Mucosa of stomach (tissue), 1 donor: ENCODE data around the gene YBX3.
A peak's percentile ranks its signal among the peaks of the same experiment; 100 is the strongest.

Experiments
- H3K27me3 ChIP-seq: one replicate; pipeline ENCODE4 v1.7.0; 2013; ENCODE audit warnings: mild to moderate bottlenecking, low read length; ENCODE audit not compliant: control insufficient read depth, insufficient read depth
- H3K36me3 ChIP-seq: one replicate; pipeline ENCODE4 v1.7.0; 2013; ENCODE audit warnings: low read length; ENCODE audit not compliant: control insufficient read depth, insufficient read depth
- H3K4me1 ChIP-seq: one replicate; pipeline ENCODE4 v1.7.0; 2013; ENCODE audit warnings: mild to moderate bottlenecking, low read length; ENCODE audit not compliant: control insufficient read depth, insufficient read depth
- H3K4me3 ChIP-seq: one replicate; pipeline ENCODE4 v1.7.0; 2013; ENCODE audit warnings: low read length
- H3K9ac ChIP-seq: one replicate; pipeline ENCODE4 v1.7.0; 2013; ENCODE audit warnings: mild to moderate bottlenecking, low read length, moderate library complexity
- H3K9me3 ChIP-seq: one replicate; pipeline ENCODE4 v1.7.0; 2013; ENCODE audit warnings: mild to moderate bottlenecking, low read length, moderate library complexity; ENCODE audit not compliant: control insufficient read depth
- donor health status: Pancreatic carcinoma.

The YBX3 gene

DNA sequence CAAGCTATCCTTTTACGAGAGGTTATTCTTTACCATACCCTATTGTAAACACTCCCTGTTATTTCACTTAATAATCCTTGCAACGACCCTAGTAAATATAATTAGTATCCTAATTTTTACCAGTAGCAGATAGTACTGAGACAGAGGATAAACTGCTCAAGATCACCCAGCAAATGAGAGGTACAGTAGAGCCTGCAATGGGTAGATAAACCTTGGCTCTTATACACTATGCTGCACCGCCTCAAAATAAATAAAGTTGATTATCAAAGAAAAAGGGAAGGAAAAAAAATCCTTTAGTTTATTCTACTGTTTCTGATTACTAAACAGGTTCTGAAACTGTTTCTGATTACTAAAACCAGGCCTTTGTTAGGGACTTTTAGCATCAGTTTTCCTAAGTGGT, 22.5 kb downstream of the YBX3 start:
- no peak overlapping the region for H3K9ac ChIP-seq
- no peaks in the 10 kb centered on the region for H3K4me1 ChIP-seq
- no peaks in the 10 kb centered on the region for H3K36me3 ChIP-seq
- H3K9me3 ChIP-seq, result no peaks in the 10 kb centered on the region
- no peaks in the 10 kb centered on the region for H3K27me3 ChIP-seq
- H3K4me3 ChIP-seq, result no peak overlapping the region

DNA sequence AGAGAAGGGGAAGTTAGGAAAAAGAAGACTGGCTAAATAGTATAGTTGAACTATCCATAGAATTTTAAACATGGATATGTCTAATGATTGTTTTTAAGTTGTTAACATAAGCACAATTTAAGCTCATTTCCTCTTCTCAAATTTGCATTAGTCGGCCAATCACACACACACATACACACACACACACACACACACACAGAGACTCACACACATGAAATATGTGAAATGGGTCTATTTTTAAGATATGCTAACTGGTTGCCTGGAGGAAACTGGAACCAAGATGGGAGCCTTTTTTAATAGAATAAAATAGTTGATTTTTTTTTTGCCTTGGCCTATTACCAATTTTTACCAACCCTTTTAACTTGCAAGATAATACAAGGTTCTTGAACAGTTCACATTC, 25.3 kb downstream of the YBX3 start:
- Histone ChIP-seq H3K9ac (no peak overlapping the region), H3K27me3 (no peaks in the 10 kb centered on the region), H3K4me3 (no peak overlapping the region), H3K4me1 (no peaks in the 10 kb centered on the region), H3K36me3 (no peaks in the 10 kb centered on the region), H3K9me3 (no peaks in the 10 kb centered on the region)

DNA sequence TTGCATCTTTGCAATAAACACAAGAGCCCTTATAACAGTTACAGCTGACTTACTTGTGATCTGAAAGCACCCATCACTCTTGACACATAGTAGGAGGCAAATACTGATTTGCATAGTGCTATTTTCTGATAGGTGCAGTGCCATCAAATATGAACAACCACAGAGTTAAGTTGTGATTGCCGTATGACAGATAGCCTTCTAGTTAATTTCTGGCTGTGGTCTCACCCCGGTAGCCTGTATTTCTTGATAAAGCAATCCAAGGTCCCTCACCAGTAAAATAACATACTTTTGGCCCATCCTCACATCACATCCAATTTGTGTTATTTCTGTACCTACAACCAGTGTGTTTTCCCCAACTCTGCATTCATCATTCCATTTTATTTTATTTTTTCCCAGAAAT, 26.0 kb downstream of the YBX3 start:
- Histone ChIP-seq H3K36me3 (no peaks in the 10 kb centered on the region), H3K4me3 (no peak overlapping the region), H3K4me1 (no peaks in the 10 kb centered on the region), H3K9me3 (no peaks in the 10 kb centered on the region), H3K9ac (no peak overlapping the region), H3K27me3 (no peaks in the 10 kb centered on the region)

DNA sequence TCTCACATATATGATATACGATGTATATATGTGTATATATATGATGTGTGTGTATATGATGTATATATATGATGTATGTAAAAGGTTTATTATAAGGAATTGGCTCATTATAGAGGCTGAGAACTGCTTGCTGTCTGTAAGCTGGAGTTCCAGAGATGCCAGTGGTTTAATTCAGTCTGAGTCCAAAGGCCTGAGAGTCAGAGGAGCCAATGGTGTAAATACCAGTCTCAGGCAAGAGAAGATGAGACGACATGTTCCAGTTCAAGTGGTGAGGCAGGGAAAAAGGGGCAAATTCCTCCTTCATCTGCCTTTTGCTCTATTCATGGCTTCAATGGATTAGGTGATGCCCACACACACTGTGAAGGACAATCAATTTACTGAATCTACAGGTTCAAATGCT, 32.2 kb downstream of the YBX3 start:
- H3K36me3 ChIP-seq, result no peaks in the 10 kb centered on the region
- no peaks in the 10 kb centered on the region for H3K27me3 ChIP-seq
- H3K9me3 ChIP-seq, result no peaks in the 10 kb centered on the region
- H3K4me3 ChIP-seq, result no peak overlapping the region
- H3K9ac ChIP-seq, result no peak overlapping the region
- no peaks in the 10 kb centered on the region for H3K4me1 ChIP-seq

DNA sequence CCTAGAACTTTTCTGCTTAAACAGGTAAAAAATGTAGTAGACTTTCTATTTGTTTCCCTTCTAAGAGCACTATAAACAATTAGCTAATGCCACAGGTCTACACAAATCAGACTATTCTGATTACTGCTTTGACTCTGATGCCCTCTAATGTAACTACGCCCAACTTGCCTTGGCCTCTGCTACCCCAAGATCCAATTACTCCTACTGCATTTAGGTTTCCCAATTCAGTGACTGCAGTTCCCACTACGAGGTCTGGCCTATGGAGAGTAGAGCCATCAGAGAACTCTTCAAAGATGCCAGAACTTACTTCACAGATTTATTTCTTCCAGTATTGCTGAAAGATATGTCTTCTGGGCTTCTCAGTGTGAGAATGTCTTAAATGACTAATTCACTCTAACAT, 34.0 kb downstream of the YBX3 start:
- no peak overlapping the region for H3K9ac ChIP-seq
- no peaks in the 10 kb centered on the region for H3K36me3 ChIP-seq
- H3K27me3 ChIP-seq, result no peaks in the 10 kb centered on the region
- H3K4me3 ChIP-seq, result no peak overlapping the region
- no peaks in the 10 kb centered on the region for H3K9me3 ChIP-seq
- no peaks in the 10 kb centered on the region for H3K4me1 ChIP-seq

DNA sequence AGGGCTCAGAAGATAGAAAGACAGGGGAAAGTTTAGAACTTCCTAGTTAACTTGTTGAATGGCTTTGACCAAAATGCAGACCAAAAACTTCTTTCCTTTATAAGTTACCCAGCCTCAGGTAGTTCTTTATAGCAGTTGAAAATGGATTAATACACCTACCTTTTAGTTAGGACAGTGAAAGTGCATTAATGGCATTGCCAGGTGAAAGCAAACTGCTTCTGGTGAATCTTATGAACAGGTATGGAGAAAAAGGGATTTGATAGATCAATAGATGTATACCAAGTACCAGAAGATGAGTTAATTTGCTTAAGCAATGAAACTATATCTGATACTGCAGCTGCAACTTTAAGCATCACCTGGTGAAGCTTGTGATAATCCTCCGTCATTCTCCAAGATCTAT, 35.1 kb downstream of the YBX3 start:
- no peaks in the 10 kb centered on the region for H3K9me3 ChIP-seq
- no peaks in the 10 kb centered on the region for H3K36me3 ChIP-seq
- no peak overlapping the region for H3K4me3 ChIP-seq
- H3K9ac ChIP-seq, result no peak overlapping the region
- no peaks in the 10 kb centered on the region for H3K27me3 ChIP-seq
- no peaks in the 10 kb centered on the region for H3K4me1 ChIP-seq

DNA sequence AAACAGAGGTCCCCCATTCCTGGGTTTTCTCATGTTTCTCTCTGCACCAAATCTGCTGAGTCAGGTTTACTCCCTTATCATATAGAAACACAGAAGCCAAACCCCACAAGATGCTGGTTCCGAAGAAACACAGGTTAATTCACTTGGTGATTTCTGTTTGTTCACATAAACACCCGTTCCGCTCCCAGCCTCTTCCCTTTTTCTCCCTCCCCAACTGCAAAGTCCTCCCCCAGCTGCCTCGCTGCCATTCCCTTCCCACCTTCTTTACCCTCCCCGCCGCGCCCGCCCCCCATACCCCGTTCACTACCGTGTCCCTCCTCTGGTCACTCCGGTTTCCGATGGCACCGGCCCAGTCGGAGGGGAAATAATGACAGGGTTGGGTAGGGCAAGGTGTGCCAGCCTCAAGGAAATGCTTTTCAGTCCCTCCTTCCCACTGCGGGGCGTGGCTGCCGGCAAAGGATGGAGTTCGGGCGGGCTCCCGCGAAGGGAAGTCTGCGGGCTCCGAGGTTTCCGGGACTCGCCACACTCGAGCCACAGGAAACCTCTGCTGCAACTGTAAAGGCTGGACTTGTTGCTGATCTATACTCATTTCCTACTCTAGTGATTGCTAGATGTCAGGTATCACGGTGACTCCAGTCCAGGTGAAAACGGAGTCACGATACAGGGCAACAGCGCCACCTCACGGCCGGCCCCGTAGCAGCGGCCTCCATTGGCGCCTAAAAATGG, 49.3 kb downstream of the YBX3 start, which contains the start of gene STYK1:
Gene STYK1, minus strand, starts transcription at position 394 of the 726 bp plus-strand sequence. CDS start 39,434 bp downstream, outside the sequence.
- H3K27me3 ChIP-seq, result no peaks in the 10 kb centered on the region
- H3K9ac ChIP-seq, result peak within 1 kb of the TSS; percentile 70
- peaks cover 8% of the 10 kb centered on the region for H3K4me1 ChIP-seq
- H3K36me3 ChIP-seq, result no peaks in the 10 kb centered on the region
- H3K4me3 ChIP-seq, result peak within 1 kb of the TSS; percentile 38
- no peaks in the 10 kb centered on the region for H3K9me3 ChIP-seq

DNA sequence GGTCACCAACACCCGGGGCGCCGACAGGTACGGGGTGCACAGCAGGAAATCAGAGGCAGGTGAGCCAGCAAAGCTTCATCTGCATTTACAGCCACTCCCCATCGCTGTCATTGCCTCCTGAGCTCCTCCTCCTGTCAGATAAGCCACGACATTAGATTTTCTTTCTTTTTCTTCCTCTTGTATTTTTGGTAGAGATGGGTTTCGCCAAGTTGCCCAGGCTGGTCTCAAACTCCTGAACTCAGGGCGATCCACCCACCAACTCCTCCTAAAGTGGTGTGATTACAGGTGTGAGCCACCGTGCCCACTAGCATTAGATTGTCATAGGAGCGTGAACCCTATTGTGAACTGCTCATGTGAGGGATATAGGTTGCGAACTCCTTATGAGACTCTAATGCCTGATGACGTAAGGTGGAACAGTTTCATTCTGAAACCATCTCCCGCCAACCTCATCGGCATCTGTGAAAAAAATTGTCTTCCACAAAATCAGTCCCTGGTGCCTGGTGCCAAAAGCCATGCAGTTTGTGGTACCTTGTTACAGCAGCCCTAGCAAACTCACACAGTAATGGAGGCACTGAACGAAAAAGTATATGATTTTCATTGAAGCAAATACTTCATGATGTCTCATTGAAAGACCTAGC, 50.8 kb downstream of the YBX3 start:
- Histone ChIP-seq H3K4me3 (peak overlapping the region; percentile 0), H3K9me3 (no peaks in the 10 kb centered on the region), H3K27me3 (no peaks in the 10 kb centered on the region), H3K9ac (peak overlapping the region; percentile 7), H3K36me3 (no peaks in the 10 kb centered on the region), H3K4me1 (peaks cover 15% of the 10 kb centered on the region)

DNA sequence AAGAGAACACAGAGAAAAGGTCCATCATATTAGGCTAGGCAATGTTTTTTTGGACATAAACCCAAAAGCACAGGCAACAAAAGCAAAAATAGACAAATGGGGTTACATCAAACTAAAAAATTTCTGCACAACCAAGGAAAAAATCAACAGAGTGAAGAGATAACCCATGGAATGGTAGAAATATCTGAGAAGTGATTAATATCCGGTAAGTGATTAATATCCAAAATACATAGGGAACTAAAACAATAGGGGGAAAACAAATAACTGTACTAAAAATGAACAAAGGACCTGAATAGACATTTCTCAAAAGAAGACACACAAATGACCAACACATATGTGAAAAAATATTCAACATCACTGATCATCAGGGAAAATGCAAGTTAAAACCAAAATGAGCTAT, 53.6 kb downstream of the YBX3 start:
- Histone ChIP-seq H3K27me3 (no peaks in the 10 kb centered on the region), H3K36me3 (no peaks in the 10 kb centered on the region), H3K4me3 (no peak overlapping the region), H3K9me3 (no peaks in the 10 kb centered on the region), H3K9ac (no peak overlapping the region), H3K4me1 (peaks cover 15% of the 10 kb centered on the region)

DNA sequence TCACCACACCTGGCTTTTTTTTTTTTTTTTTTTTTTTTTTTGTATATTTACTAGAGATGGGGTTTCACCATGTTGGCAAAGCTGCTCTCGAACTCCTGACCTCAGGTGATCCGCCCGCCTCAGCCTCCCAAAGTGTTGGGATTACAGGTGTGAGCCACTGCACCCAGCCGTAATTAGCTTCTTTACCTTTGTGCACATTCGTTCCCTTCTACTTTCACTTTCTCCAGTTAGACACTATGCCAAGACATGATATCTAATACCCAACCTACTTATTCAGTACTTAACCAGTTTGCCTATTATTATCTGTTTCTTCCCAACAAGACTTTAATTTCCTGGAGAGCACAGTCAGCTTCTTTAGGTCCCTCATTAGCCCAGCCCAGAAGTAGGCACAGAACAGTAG, 54.6 kb downstream of the YBX3 start:
- no peak overlapping the region for H3K4me3 ChIP-seq
- H3K9ac ChIP-seq, result no peak overlapping the region
- H3K36me3 ChIP-seq, result no peaks in the 10 kb centered on the region
- H3K27me3 ChIP-seq, result no peaks in the 10 kb centered on the region
- H3K9me3 ChIP-seq, result no peaks in the 10 kb centered on the region
- H3K4me1 ChIP-seq, result peaks cover 15% of the 10 kb centered on the region

DNA sequence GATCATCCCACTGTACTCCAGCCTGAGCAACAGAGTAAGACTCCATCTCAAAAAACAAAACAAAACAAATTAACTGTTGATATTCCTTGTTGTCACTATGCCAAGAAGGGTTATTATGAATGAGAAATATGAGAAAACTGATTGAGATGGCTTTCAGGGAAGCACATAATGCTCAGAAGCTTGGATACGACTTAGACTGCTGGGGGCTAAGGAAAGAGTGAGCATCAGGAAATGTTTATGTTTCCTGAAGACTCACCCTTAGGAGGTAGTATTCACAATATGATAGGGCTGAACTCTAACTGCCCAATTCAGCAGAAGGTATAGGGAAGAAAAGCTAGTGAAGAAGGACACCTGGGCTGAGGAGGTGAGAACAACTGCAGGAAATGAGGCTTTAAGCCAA, 55.5 kb downstream of the YBX3 start:
- peaks cover 15% of the 10 kb centered on the region for H3K4me1 ChIP-seq
- H3K9me3 ChIP-seq, result no peaks in the 10 kb centered on the region
- no peaks in the 10 kb centered on the region for H3K27me3 ChIP-seq
- no peak overlapping the region for H3K4me3 ChIP-seq
- H3K36me3 ChIP-seq, result no peaks in the 10 kb centered on the region
- no peak overlapping the region for H3K9ac ChIP-seq

DNA sequence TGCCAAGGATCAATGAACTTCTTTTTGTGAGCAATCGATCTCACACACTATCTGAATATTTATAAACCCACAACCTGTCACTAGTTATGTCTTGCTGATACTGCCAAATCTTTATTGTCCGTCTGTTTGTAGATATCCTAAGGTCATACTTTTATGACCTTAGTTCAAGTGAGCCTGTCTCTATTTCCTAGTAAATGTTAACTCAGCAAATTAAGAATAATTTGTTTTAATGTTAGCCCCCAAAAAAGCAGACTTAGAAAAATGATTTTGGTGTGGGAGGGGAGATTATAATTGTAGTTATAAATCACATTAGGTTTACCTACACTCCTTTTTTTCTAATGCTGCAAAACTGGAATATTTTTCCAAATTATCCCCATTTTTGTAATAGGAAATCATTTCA, 58.6 kb downstream of the YBX3 start:
- Histone ChIP-seq H3K4me1 (peaks cover 10% of the 10 kb centered on the region), H3K9me3 (no peaks in the 10 kb centered on the region), H3K4me3 (no peak overlapping the region), H3K27me3 (no peaks in the 10 kb centered on the region), H3K36me3 (no peaks in the 10 kb centered on the region), H3K9ac (no peak overlapping the region)
